ENCODE measurements around the gene LAMA1. TPM values are rescaled to one million over a fixed set of nuclear protein-coding genes. Genes with fewer than 3 reads are reported as not detected.
"Not testable (repeated sequence)": the region's sequence is repeated elsewhere in the genome, so short reads cannot be mapped to it uniquely, and the experiment has no call there.

LAMA1 gene
- total RNA-seq, 4 donors from 2014 or later: 0.17 to 1.7 (median 0.61) TPM

GRCh38 chr18:6943143-6943542, 174.5 kb downstream of the LAMA1 start:
- TF ChIP-seq POLR2A (IDR thresholded peaks at IDR 0.05) (no peak), CTCF (IDR thresholded peaks at IDR 0.05) (no peak)
- intact Hi-C loops (cut with DNase I; ENCODE audit: low total_unique reads): no loop called here
- no peak overlapping the region for H3K4me3 ChIP-seq (ENCODE audit: low read depth, poor library complexity, severe bottlenecking)
- DNase-seq (ENCODE audit: low spot score in 2 of 2): no peak
- 89 to 95% methylated on average over 6 of the region's 6 CpGs for WGBS, 2 donors

- no peak overlapping the region for H3K4me3 ChIP-seq (ENCODE audit: low read depth, poor library complexity, severe bottlenecking)
- intact Hi-C loops (cut with DNase I; ENCODE audit: low total_unique reads): no loop called here
- DNase-seq (ENCODE audit: low spot score in 2 of 2): no peak
- 80 to 87% methylated on average over 3 of the region's 3 CpGs for WGBS, 2 donors
- TF ChIP-seq CTCF (IDR thresholded peaks at IDR 0.05) (no peak), POLR2A (IDR thresholded peaks at IDR 0.05) (no peak)
Measured at GRCh38 chr18:6942742-6943141, 174.9 kb downstream of the LAMA1 start.

- H3K4me3 ChIP-seq (ENCODE audit: low read depth, poor library complexity, severe bottlenecking): no peak overlapping the region
- intact Hi-C loops (cut with DNase I; ENCODE audit: low total_unique reads): no loop called here
- WGBS, 2 donors: 68 to 73% methylated on average over 11 of the region's 11 CpGs
- DNase-seq (ENCODE audit: low spot score in 2 of 2): no peak
- TF ChIP-seq POLR2A (IDR thresholded peaks at IDR 0.05): no peak
Measured at GRCh38 chr18:6941996-6942395, 175.6 kb downstream of the LAMA1 start.

- intact Hi-C loops (cut with DNase I; ENCODE audit: low total_unique reads): no loop called here
- WGBS, 2 donors: 82 to 88% methylated on average over 9 of the region's 9 CpGs
- no peak for TF ChIP-seq CTCF (IDR thresholded peaks at IDR 0.05)
- TF ChIP-seq POLR2A (IDR thresholded peaks at IDR 0.05): no peak
- H3K4me3 ChIP-seq (ENCODE audit: low read depth, poor library complexity, severe bottlenecking): no peak overlapping the region
- DNase-seq (ENCODE audit: low spot score in 2 of 2): no peak
Measured at GRCh38 chr18:6940451-6940850, 177.1 kb downstream of the LAMA1 start.

GRCh38 chr18:6939972-6940371, 177.6 kb downstream of the LAMA1 start:
- H3K4me3 ChIP-seq (ENCODE audit: low read depth, poor library complexity, severe bottlenecking): no peak overlapping the region
- intact Hi-C loops (cut with DNase I; ENCODE audit: low total_unique reads): no loop called here
- DNase-seq (ENCODE audit: low spot score in 2 of 2): no peak
- WGBS, 2 donors: 31 to 57% methylated on average over 4 of the region's 4 CpGs
- TF ChIP-seq POLR2A (IDR thresholded peaks at IDR 0.05) (no peak), CTCF (IDR thresholded peaks at IDR 0.05) (no peak)

- DNase-seq (ENCODE audit: low spot score in 2 of 2); H3K4me3 ChIP-seq (ENCODE audit: low read depth, poor library complexity, severe bottlenecking); intact Hi-C loops (cut with DNase I; ENCODE audit: low total_unique reads): not testable (repeated sequence)
- 58 to 66% methylated on average over 2 of the region's 2 CpGs for WGBS, 2 donors
Measured at GRCh38 chr18:6938403-6938802, 179.2 kb downstream of the LAMA1 start.

- no peak for DNase-seq (ENCODE audit: low spot score in 2 of 2)
- TF ChIP-seq CTCF (IDR thresholded peaks at IDR 0.05) (no peak), POLR2A (IDR thresholded peaks at IDR 0.05) (no peak)
- H3K4me3 ChIP-seq (ENCODE audit: low read depth, poor library complexity, severe bottlenecking): no peak overlapping the region
- intact Hi-C loops (cut with DNase I; ENCODE audit: low total_unique reads): no loop called here
- WGBS, 2 donors: 47 to 54% methylated on average over 7 of the region's 7 CpGs
Measured at GRCh38 chr18:6938003-6938402, 179.6 kb downstream of the LAMA1 start.
